ENCODE data around the gene CAMK2B.

CAMK2B gene

DNA sequence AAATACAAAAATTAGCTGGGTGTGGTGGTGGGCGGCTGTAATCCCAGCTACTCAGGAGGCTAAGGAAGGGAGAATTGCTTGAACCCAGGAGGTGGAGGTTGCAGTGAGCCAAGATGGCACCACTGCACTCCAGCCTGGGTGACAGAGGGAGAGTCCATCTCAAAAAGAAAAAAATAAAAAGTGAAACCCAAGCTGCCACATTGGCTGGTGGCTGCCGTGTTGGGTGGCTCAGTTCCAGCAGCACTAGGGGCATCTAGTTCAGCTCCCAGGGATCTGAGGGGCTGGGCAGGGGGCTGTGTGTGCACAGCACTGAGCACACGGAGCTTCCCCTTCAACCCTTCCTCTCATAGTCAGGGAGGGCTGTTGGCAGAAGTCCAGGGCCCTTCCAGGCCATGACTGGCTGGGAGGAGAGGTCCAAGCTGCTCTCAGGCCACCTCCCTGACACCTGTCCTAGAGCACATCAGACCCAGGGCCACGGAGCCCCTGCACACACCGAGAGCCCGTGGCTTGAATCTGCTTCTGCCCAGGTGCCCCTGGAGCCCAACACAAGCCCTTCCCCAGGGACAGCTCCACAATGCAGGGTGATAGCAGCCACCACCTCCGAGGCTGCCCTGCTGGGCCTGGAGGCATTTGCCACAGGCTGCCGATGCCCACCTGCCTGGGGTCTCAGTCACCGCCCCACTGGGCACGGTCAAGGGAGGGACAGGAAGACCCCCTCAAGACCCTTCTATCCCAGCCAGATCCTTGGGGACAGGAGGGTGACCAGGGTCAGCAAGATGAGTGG is 77.3 kb downstream of the CAMK2B start:
- DNase-seq, result no peak

DNA sequence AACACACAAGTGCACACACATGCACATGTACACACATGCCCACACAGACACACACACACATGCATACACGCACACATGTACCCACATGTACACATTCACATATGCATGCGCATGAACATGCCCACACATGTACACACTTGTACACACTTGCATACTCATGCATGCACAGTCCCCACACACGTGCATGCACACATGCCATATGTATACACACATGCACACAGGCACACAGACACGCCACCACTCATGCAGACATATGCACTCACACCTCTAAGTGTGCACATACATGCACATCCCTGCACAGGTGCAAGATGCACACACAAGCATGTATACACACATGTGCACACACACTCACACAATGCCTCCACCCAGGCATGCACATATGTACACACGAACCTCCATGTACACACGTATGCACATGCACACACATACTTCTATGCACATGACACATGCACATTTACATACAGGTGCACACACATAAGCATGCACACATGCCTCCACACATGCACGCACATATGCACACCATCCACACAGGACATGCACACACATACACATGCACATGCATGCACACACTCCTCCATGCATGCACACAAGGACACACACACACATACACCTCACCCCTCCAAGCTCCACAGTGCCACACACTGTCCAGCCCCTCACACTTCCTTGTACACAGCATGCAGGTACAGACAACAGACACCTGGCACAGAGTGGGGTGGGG is 78.8 kb downstream of the CAMK2B start:
- no peak for DNase-seq

DNA sequence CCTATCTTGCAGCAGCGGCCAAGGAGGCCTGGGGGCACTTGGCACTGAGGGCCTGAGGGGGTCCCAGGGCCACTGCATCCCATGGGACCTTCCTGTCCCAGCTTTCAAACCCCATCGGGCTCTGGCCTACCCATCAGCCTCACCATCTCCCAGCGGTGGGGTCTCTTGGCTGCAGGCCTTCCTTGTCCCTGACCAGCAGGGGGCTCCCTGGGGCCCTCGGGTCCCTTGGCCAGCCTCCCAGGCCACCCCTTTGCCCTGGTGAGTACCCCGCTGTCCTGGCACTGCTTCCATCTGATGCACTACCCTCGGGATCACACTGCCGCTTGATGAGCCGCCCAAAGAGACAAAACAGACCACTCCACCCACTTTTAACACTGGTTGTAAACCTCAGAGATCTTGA is 81.1 kb downstream of the CAMK2B start:
- DNase-seq, result peak; percentile 31

DNA sequence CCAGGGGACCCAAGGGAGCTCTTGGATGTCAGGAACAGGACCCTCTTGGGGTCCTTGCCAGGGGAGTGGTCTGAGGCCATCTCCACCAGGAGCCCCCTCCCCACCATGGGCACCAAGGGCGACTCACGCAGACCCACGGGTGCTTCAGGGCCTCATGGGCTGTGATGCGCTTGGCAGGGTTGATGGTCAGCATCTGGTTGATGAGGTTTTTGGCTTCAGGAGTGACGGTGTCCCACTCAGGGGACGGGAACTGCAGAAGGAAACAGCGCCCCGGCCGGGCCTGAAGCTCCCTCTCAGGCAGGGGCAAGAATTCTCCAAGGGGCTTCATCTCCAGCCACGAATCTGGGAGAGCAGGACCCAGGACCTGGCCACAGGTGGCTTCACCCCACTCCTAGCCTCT is 83.3 kb downstream of the CAMK2B start:
- no peak for DNase-seq

DNA sequence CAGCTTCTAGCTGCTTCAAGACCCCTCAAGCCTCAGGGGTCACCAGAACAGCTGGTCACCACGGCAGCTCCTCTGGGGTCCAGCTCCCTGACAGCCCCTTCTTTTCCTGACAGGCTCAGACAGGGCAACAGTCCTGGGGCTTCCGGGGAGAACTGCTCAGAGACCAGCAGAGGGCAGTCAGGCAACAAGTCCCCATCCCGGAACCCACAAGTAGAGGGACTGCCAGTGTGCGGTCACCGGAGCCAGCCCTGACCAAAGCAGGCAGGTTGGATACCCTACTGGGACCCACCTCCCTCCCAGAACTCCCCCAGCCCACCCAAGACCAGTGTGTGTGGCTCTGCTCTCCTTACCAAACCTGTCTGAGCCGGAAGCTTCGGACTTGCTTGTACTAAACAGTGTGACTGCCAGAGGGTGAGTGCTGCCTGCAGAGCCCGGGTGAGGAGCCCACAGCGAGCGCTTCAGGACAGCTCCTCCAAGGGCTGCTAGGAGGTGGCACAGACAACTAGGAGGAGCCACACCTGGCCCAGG is 84.3 kb downstream of the CAMK2B start:
- peak; percentile 64 for DNase-seq

DNA sequence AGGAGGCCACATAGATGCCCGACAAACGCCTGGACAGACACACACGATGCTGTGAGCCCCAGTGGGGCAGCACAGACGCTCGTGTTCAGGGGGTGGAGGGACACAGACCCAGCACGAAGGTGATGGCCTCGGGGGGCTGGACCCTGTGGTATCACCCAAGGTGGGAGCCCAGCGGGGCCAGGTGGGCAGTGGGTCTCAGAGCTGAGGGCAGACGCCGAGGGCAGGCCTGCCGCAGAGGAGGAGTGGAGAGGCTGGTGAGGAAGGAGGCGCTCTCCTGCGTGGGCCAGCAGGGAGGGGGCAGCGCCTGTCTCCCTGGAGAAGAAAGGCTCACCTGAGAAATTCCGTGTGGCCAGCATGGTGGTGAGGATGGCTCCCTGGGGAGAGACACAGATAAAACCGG is 85.0 kb downstream of the CAMK2B start:
- DNase-seq, result no peak

DNA sequence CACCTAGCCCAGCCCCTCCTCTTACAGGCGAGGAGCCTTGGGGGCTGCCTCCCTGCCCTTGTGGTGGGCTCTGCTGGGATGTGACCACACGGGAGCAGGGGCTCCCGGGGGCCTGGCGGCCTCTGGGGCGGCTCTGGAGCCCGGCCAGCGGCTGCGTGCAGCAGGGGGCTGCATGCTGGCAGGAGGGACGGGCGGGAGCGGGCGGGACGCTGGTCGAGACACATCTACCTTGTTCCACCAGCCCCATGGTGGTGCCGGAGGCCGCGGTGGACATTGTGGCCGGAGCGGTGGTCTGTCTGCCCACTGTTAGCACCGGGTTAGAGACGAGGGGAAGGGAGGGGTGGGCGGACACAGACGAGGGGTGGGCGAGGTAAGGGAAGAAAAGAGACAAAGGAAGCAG is 86.0 kb downstream of the CAMK2B start:
- DNase-seq, result no peak

DNA sequence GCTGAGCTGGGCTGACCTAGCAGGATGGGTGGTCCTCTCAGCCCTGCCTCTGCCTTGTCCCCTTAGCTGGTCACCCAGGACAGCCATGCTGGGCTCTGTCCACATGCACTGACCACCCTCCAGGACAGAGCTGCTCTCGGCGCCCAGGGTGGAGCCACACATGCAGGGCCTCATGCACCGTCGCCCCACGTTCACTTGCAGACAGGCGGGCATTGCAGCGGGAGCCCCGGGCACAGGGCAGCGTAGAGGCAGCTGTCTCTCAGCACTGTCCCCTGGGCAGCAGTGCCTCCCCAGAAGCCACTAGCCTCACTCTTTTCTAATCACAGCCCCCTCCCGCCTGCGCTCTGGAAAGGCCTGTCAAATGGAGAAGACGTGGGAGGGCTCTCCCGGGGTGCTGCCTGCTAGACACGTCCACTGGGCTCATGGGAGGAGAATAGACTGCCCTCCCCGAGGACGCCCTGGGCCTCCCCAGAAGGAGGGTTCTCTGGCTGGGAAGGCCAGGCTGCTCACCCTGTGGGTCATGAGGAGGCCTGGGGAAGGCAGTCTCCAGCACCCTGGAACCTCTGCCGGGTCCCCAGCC is 87.2 kb downstream of the CAMK2B start:
- DNase-seq, result no peak

DNA sequence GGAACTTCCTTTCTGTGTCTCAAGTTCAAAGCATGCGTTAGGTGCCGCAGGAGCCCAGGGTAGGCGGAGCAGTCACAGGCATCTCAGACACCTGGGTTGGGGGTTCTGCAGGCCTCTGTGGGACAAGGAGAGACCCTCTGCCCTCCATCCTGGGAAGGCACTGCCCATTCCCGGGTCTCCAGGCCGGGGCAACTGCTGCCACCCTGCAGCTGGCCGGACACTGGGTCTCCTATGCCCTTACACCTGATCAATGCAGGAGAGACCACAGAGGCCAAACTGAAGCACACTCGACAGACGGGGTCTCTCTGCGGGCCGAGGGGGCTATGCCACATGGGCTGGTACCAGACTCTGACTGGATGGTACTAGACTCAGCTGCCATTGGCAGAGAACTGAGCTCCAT is 87.7 kb downstream of the CAMK2B start:
- no peak for DNase-seq

DNA sequence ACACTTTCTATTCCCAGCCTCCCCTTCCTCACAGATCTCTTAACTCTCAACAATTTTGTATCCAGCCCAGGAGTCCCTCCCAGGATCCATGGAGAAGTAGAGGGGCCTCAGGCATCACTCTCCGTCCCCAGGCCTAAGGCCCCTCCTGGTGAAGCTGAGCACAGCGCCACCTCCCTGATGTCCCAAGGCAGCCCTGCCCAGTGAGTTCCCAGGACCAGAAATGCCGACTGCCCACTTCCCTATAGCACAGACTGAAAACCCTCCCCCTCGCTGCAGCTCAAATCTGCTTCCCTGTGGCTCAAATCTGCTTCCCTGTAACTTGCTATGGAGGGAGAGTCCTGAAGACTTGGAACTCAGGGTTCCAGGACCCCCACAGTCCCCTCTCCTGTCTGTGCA is 89.1 kb downstream of the CAMK2B start:
- no peak for DNase-seq

DNA sequence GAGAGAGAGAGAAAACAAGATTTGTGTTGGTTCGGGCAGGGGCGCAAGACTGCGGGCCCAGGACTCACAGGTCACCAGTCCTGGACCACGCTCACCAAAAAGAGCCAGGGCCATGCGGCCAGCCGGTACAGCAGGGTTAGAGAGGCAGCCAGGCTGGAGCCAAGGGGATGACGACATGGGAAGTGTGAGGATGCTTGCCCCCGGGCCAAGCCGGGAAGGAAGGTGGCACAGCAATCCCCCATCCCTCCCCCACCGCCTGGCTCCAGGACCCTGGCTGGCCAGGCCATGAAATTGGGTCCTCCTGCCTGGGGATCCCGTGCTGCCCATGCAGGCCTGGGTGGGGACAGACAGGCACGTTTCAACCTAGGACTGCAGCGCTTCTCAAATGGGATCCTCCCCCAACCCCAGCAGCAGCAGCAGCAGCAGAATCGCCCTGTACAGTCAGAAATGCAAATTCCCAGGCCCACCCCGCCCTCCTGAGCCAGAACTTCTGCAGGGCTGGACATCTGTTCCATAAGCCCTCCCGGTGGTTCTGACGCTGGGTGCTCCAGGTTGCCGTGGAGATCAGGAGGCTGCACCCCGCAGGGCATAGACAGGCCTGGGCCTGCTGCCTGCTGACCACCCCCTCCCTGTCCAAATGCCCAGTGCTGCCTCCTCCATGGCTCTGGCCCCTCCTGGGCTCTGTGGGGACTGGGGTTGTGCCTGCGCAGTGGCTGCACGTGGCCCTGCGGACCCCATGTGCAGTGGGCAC is 89.6 kb downstream of the CAMK2B start:
- DNase-seq, result no peak

DNA sequence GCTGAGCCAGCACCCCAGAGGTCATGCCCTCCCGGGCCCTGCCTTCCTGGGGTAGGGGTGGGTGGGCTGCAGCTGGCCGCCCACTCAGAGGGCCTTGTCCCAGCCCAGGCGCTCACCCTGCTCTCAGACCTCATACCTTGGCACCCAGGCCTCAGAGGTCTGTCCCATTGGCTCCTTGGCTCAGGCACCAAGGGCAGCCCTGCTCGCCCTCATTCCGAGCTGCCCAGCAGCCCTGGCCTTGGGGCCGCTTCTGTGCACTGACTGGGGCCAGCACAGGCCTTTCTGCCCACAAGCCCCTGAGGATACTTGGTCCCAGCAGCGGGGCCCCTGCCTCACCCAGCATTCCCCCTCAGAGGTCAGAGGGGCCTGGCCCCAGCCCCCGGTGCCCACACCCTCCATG is 90.3 kb downstream of the CAMK2B start:
- DNase-seq, result no peak

DNA sequence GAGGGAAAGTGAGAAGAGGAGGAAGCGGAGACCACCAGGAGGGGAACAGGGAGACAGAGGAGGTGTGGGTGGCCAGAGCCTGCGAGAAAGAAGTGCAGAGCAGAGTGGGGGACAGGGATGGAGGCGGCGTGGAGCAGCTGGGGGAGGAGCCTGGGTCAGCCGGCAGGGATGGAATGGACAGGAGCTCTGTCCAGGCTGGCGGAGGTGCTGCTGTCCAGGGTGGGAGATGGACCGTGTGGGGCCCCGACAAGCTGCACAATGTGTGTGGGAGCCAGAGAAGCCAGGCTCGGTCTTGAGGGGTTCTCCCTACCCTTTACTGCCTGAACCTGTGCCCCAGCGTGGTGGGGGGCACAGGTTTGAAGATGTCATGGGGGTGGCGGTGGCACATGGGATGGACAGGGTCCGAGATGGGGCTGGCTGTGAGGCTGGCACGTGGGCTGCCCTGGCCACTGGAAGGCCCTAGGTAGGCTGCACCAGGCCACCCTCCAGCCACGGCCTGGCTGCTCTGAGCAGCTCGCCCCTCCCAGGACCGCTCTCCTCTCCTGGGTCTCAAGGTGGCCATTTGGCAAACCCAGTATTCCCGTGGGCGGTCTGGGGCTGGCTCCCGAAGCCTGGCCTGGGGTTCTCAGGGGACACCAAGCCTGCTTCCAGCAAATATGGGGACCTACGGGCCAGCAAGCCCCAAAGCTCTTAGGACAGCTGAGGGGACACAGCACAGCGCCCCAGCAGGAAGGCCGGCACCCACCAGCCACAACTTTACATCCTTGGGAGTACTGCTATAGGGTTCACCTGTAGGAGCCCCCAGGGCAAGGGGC is 92.3 kb downstream of the CAMK2B start:
- DNase-seq, result no peak

DNA sequence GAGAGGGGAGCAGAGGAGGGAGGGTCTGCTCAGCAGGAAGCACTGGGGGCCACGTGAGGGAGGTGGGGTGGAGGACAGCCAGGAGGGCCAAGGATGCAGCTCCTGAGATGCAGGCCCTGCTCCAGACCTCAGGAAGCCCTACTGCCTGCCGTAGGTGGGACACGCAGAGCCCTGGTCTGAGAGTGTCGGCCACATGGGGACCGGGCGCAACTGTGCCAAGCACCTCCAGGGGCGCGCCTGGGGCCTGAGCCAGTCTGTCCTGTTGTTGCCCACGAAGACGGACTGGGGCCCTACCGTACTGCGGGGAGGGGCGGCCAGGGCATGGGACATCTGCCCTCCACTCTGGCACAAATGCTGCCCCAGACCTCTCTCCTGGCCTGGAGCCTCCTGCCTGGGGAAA is 93.0 kb downstream of the CAMK2B start:
- no peak for DNase-seq

DNA sequence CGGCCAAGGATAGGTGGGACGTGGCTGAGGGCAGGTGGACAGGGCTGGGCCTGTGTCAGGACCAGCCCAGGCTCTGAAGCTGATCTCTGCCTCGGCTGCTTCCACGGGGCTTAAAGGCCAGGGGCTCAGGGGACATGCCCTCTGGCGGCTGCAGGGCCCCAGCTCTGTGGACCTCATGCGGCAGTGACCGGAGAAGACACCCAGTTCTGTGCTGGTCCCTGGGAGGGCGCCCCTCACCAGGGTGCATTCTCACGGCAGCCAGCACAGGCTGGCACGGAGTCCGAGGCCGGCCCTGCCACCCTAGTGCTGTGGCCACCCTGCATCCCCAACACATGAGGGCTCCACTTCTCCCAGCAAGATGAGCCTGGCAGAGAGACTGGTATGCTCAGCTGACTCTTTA is 94.3 kb downstream of the CAMK2B start:
- DNase-seq, result no peak

DNA sequence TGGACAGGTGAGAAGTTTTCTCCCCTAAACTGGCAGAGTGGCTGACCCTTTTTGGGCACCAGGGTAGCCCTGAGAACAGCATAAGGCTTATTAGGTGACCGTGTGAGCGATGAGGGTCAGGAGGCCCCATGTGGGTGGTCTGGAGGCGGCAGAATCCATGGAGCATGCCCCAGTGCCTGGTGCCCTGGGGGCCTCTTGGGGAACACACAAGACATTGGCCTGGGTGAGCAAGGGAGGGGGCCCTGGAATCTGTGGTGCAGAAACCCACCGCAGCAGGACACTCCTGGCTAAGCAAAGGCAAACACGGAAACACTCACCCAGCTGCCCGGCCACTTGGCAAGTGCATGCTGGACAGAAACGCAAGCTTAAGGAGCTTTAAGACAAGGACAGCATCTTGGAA is 95.1 kb downstream of the CAMK2B start:
- DNase-seq, result no peak

DNA sequence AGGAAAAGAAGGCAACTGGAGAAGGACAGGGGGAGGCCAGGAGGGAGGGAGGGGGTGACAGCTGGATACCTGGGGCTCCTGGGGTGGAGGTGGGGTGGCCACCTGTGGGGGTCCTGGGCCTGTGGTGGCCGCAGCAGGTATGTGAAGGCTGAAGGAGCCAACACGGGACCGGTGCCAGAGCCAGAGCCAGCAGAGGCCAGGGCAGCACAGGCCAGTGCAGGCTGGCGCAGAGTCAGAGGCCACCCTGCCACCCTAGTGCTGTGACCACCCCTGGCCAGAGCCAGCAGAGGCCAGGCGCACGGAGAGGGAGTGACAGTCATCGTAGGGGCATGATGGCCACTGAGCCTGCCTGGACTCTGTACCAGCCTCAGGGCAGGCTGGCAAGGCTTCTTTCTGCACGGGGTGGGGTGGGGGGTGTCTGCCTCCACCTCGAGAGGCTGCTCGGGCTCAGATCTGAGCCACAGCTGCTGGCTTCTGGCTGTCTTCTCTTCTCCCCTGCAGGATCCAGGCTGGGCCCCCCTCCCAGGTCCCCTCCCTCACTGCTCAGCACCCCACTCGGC is 95.8 kb downstream of the CAMK2B start:
- DNase-seq, result no peak

DNA sequence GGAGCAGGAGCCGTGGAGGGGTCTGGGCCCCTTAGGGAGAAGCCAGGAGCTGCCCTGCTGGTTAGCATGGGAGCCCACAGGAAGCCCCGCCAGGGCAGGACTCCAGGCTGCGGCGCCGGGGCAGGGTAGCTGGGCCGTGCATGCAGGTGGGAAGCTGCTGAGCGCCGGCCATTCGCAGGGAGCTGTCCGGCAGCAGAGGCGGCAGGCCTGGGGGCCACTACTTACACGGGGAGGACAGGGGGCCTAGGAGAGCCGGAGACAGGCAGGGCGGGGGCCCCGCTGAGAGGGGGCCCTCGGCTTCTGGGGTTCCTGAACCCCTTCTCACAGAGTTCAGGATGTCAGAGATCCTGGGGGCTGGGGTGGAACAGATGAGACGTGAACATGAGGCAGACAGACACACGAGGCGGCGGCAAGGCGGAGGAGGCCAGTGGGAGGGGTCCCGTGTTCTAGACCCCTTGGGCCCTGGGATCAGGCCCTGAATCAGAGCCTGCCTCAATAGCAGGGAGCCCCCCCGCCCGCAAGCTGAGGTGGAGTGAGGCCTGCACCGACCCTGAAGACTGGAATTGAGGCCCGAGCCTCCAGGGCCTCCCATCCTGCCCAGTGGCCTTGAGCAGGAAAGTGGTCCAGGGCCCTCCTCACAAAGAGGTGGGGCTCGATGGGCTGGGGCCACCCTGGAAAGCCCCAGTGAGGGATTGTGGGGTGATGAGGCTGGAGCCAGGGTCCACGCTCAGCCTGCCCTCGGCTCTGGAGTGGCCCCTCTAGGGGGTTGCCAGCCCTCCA is 96.6 kb downstream of the CAMK2B start:
- no peak for DNase-seq

DNA sequence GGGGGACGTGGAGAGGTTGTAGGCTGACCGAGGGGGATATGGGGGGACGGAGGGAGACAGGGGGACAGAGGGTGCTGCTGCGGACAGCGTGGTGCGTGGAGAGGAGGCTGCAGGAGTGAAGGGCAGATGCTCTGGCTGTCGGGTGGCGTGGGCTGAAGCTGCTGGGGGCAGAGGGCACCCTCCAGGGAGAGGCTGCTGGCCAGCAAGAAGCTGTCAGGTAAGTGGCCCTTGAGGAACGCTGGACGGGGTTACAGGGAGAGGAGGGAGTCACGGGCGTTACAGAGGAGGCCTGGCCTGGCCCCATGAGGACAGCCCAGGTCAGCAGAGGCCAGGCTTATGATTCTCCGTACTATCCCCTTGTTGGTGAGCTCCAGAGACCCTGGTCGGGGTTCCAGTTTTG is 97.5 kb downstream of the CAMK2B start:
- no peak for DNase-seq

DNA sequence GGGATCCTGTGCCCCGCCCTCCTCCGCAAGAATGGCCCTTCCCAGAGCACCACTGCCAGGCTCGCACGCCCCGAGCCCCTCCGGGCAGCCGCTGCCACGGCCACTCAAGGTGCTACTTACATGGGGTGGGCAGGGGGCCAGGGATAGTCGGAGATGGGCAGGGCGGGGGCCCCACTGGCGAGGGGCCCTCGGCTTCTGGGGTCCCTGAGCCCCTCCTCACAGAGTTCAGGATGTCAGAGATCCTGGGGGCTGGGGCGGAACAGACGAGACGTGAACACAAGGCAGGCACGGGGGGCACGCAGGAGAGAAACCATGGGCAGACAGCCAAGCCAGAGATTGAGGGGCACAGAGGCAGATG is 99.0 kb downstream of the CAMK2B start:
- no peak for DNase-seq

Measured in activated T-cell treated with anti-CD3 and anti-CD28 coated beads, Interleukin-2, amount 50 U/mL, for 1 hour (primary cell).